Gastroesophageal sphincter (tissue), 4 donors: ENCODE measurements around the gene FBXW7. TPM values are rescaled to one million over a fixed set of nuclear protein-coding genes. Genes with fewer than 3 reads are reported as not detected.

Source experiments
- ATAC-seq: fragments of 150-250 bp; one replicate; pipeline ENCODE4 v1.9.1; 2016; ENCODE audit warnings: mild to moderate bottlenecking, moderate library complexity
- H3K27ac ChIP-seq, 4 donors: fragments of 200-600 bp; sonication (generic) in 3 of 4; 1 replicate in 3 of 4; 2 replicates in 1 of 4; pipeline ENCODE4 v1.5.1; 2016 to 2019
- H3K27me3 ChIP-seq: fragments of 200-600 bp; sonication (generic); one replicate; pipeline ENCODE4 v1.5.1; 2019
- H3K36me3 ChIP-seq, 2 donors: fragments of 200-600 bp; sonication (generic); one replicate each; pipeline ENCODE4 v1.5.1; 2019; ENCODE audit warnings: control low read depth in 1 of 2
- H3K4me1 ChIP-seq, 3 donors: fragments of 200-600 bp; sonication (generic); 1 replicate in 2 of 3; 2 replicates in 1 of 3; pipeline ENCODE4 v1.5.1; 2016 to 2019; ENCODE audit warnings: control low read depth in 2 of 3
- H3K4me3 ChIP-seq, 2 donors: fragments of 200-600 bp; sonication (generic); one replicate each; pipeline ENCODE4 v1.5.1; 2019; ENCODE audit warnings: mild to moderate bottlenecking in 1 of 2, moderate library complexity in 1 of 2
- H3K9me3 ChIP-seq, 3 donors: fragments of 200-600 bp; sonication (generic); one replicate each; pipeline ENCODE4 v1.5.1; 2017 to 2019; ENCODE audit warnings: control low read depth in 2 of 3
- EP300 ChIP-seq: sonication (generic); formaldehyde crosslinking; IDR thresholded peaks from one replicate; pipeline ENCODE4 v1.6.1; 2017; ENCODE audit warnings: antibody characterized with exemption, mild to moderate bottlenecking
- POLR2A ChIP-seq, 2 donors: fragments of 450-650 bp; IDR thresholded peaks; one replicate each; pipeline ENCODE4 v1.6.1; 2017; ENCODE audit warnings: antibody characterized with exemption in 2 of 2, mild to moderate bottlenecking in 2 of 2, moderate library complexity in 1 of 2
- POLR2AphosphoS5 ChIP-seq: sonication (generic); formaldehyde crosslinking; IDR thresholded peaks from one replicate; pipeline ENCODE4 v1.6.1; 2017; ENCODE audit warnings: antibody characterized with exemption
- WGBS, 2 donors: methylation state at CpG; one replicate each; pipeline ENCODE4 v1.1.5; 2018; ENCODE audit warnings: low coverage in 1 of 2; 5-methylcytosine and 5-hydroxymethylcytosine counted together
- total RNA-seq, 4 donors: library from RNA; depleted of rRNA; stranded (reverse); fragments of >200 nt; gene quantifications; one replicate each; pipeline ENCODE4 v1.1.0, GENCODE V29; 2016
- TF ChIP-seq, protein P1 (sequence below), 4 experiments: fragments of 200-600 bp in 2 of 4; fragments of 450-650 bp in 2 of 4; sonication (generic) in 1 of 4; IDR thresholded peaks; one replicate each; pipeline ENCODE4 v1.5.1; 2017 to 2019; ENCODE audit warnings: antibody characterized with exemption in 4 of 4, mild to moderate bottlenecking in 2 of 4, moderate library complexity in 2 of 4

Gene FBXW7
- total RNA-seq, 4 donors from 2014 or later: 55.1 to 120 (median 85.5) TPM

DNA sequence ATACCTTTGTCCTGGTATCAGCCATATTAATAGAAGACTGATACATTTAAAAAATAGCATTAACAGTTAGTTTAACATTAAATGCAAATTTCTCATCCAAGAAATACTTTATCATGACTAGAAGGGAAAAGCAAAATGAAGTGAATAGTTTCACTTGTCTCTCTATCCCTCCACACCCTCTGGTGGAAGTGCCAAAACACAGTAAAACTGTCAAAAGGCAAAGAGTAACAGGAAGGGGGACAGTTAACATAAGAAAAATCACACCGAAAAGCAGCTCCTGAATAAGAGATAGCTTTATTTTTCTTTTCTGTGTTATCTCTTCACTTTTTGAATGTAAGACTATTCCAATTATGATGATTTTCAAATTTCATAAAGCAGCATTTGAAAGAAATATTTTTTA, 187.2 kb downstream of the FBXW7 start:
- H3K9me3 ChIP-seq: no peaks in the 10 kb centered on the region
- H3K27me3 ChIP-seq: no peaks in the 10 kb centered on the region
- 60 to 71% methylated on average over 1 of the region's 1 CpG for WGBS, 2 donors
- peaks cover 0 to 6% of the 10 kb centered on the region in 2 donors for H3K36me3 ChIP-seq
- H3K4me1 ChIP-seq: peaks cover 0 to 33% (median 0%) of the 10 kb centered on the region in 3 donors
- H3K4me3 ChIP-seq: no peak overlapping the region
- H3K27ac ChIP-seq: no peak overlapping the region
- TF ChIP-seq POLR2A (IDR thresholded peaks at IDR 0.05) (no peak), EP300 (no peak), POLR2AphosphoS5 (no peak)
- TF ChIP-seq, protein P1, sequence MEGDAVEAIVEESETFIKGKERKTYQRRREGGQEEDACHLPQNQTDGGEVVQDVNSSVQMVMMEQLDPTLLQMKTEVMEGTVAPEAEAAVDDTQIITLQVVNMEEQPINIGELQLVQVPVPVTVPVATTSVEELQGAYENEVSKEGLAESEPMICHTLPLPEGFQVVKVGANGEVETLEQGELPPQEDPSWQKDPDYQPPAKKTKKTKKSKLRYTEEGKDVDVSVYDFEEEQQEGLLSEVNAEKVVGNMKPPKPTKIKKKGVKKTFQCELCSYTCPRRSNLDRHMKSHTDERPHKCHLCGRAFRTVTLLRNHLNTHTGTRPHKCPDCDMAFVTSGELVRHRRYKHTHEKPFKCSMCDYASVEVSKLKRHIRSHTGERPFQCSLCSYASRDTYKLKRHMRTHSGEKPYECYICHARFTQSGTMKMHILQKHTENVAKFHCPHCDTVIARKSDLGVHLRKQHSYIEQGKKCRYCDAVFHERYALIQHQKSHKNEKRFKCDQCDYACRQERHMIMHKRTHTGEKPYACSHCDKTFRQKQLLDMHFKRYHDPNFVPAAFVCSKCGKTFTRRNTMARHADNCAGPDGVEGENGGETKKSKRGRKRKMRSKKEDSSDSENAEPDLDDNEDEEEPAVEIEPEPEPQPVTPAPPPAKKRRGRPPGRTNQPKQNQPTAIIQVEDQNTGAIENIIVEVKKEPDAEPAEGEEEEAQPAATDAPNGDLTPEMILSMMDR (IDR thresholded peaks at IDR 0.05): peak in 2 of 4 experiments; percentile 7 to 17
- ATAC-seq: no peak

DNA sequence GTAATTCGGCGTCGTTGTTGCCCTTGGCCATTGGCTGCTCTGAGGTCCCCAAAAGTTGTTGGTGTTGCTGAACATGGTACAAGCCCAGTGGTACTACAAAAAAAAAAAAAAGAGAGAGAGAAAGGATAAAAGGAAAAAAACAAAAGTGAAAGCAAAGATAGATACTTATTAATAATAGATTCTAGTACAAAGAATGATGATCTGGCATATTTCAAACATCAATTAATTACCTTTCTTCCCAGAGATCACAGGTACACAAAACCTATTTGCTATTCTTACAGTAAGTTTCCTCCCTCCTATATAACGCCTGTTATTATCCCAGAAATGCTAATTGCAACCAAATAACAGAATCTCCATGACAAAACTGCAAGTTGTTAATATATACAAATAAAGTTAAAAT, 188.9 kb downstream of the FBXW7 start:
- Histone ChIP-seq H3K27me3 (no peaks in the 10 kb centered on the region), H3K4me1 (peaks cover 0 to 19% (median 0%) of the 10 kb centered on the region in 3 donors), H3K9me3 (no peaks in the 10 kb centered on the region), H3K36me3 (peaks cover 0 to 6% of the 10 kb centered on the region in 2 donors), H3K27ac (no peak overlapping the region), H3K4me3 (no peak overlapping the region)
- WGBS, 2 donors: 98 to 100% methylated on average over 4 of the region's 4 CpGs
- ATAC-seq: no peak
- TF ChIP-seq, protein P1 (IDR thresholded peaks at IDR 0.05): no peak
- no peak for TF ChIP-seq POLR2AphosphoS5
- no peak for TF ChIP-seq EP300
- no peak for TF ChIP-seq POLR2A (IDR thresholded peaks at IDR 0.05)

DNA sequence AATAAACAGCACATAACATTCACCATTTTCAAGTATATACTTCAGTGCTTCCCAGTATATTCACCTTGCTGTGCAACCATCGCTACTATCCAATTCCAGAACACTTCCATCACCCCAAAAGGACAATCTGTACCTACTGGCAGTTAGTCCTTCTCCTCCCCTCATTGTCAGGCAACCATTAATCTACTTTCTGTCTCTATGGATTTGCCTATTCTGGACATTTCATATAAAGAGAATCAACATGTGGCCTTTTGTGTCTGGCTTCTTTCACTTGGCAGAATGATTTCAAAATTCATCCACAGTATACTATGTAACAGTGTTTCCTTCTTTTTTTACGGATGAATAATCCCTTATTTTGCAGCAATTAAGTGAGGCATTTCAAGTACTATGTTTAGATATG, 189.4 kb downstream of the FBXW7 start:
- Histone ChIP-seq H3K4me3 (no peak overlapping the region), H3K4me1 (peaks cover 0 to 15% (median 0%) of the 10 kb centered on the region in 3 donors), H3K27me3 (no peaks in the 10 kb centered on the region), H3K9me3 (no peaks in the 10 kb centered on the region), H3K36me3 (peaks cover 0 to 6% of the 10 kb centered on the region in 2 donors), H3K27ac (no peak overlapping the region)
- WGBS, 2 donors: 80 to 89% methylated on average over 2 of the region's 2 CpGs
- no peak for TF ChIP-seq POLR2A (IDR thresholded peaks at IDR 0.05)
- TF ChIP-seq, protein P1 (IDR thresholded peaks at IDR 0.05): no peak
- TF ChIP-seq EP300: no peak
- TF ChIP-seq POLR2AphosphoS5: no peak
- no peak for ATAC-seq

DNA sequence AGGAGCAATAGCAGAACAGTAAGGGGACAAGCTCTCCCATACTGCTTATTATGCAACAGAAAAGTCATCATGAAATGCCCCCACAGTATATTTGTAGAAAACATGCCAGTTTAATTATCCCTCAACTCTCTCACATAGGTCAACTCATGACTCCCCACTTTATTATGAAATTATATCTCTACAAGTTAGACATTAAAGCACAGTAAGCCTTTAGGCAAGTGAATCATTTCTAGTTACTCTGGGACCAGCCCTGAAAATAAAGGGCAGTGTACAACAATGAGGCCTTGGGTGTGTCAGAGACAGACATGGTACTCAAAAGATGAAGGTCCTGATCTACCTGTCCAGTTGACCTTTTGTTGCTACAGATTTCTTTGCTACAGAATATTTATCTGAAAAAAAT, 191.9 kb downstream of the FBXW7 start:
- no peak overlapping the region for H3K27ac ChIP-seq
- H3K4me1 ChIP-seq: peaks cover 0 to 7% (median 0%) of the 10 kb centered on the region in 3 donors
- H3K27me3 ChIP-seq: no peaks in the 10 kb centered on the region
- peaks cover 0 to 6% of the 10 kb centered on the region in 2 donors for H3K36me3 ChIP-seq
- ATAC-seq: no peak
- no peak overlapping the region for H3K4me3 ChIP-seq
- TF ChIP-seq, protein P1 (IDR thresholded peaks at IDR 0.05): no peak
- TF ChIP-seq POLR2A (IDR thresholded peaks at IDR 0.05): no peak
- TF ChIP-seq POLR2AphosphoS5: no peak
- TF ChIP-seq EP300: no peak
- no peaks in the 10 kb centered on the region for H3K9me3 ChIP-seq

DNA sequence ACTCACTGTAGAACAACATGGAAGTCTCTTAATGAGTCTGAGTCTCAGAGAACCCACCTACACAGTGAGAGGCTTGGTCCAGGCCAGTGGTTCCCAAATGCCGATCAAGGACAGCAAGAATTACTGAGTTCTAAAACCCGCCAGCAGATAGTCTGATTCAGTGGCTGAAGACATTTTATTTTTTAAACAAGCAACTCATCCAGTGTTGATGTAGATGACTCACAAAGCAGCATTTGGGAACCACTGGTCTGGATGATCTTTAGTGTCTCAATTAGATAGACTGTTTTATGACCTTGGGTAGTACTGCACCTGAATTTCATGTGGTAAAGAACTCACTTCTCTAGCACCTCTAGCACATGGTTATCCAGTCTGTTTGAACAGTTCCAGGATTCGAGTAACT, 193.6 kb downstream of the FBXW7 start:
- H3K27ac ChIP-seq: no peak overlapping the region
- no peak overlapping the region for H3K4me3 ChIP-seq
- no peaks in the 10 kb centered on the region for H3K9me3 ChIP-seq
- ATAC-seq: no peak
- no peaks in the 10 kb centered on the region for H3K4me1 ChIP-seq
- TF ChIP-seq, protein P1 (IDR thresholded peaks at IDR 0.05): no peak
- TF ChIP-seq POLR2AphosphoS5 (no peak), POLR2A (IDR thresholded peaks at IDR 0.05) (no peak), EP300 (no peak)
- H3K27me3 ChIP-seq: no peaks in the 10 kb centered on the region
- peaks cover 0 to 6% of the 10 kb centered on the region in 2 donors for H3K36me3 ChIP-seq
- WGBS, 2 donors: 87 to 100% methylated on average over 1 to 3 of the region's 3 CpGs
